GM19328 (cell line): ENCODE results near the gene C4orf50.

Experiments
- ATAC-seq: cut with Tn5 transposase; IDR thresholded peaks from one replicate; pipeline ENCODE4 v1.9.1; 2021; ENCODE audit warnings: mild to moderate bottlenecking, moderate library complexity; ENCODE audit not compliant: unreplicated experiment

Gene C4orf50

GRCh38 chr4:5973486-5974220, 44.6 kb downstream of the C4orf50 start:
- no peak for ATAC-seq

- no peak for ATAC-seq
Observed at GRCh38 chr4:5973033-5973432, 45.2 kb downstream of the C4orf50 start.

GRCh38 chr4:5972571-5972970, 45.7 kb downstream of the C4orf50 start:
- no peak for ATAC-seq

GRCh38 chr4:5971078-5971450, 47.2 kb downstream of the C4orf50 start:
- ATAC-seq, result no peak

GRCh38 chr4:5970381-5971077, 47.7 kb downstream of the C4orf50 start:
- no peak for ATAC-seq

- no peak for ATAC-seq
Observed at GRCh38 chr4:5969777-5970176, 48.5 kb downstream of the C4orf50 start.

GRCh38 chr4:5969336-5969735, 48.9 kb downstream of the C4orf50 start:
- no peak for ATAC-seq

GRCh38 chr4:5968246-5968645, 50.0 kb downstream of the C4orf50 start:
- no peak for ATAC-seq

- ATAC-seq, result no peak
Observed at GRCh38 chr4:5967783-5968182, 50.4 kb downstream of the C4orf50 start.

- no peak for ATAC-seq
Observed at GRCh38 chr4:5965225-5965624, 53.0 kb downstream of the C4orf50 start.

GRCh38 chr4:5964030-5964429, 54.2 kb downstream of the C4orf50 start:
- ATAC-seq, result no peak

- no peak for ATAC-seq
Observed at GRCh38 chr4:5963611-5964010, 54.6 kb downstream of the C4orf50 start.

- ATAC-seq, result no peak
Observed at GRCh38 chr4:5962416-5962815, 55.8 kb downstream of the C4orf50 start.

GRCh38 chr4:5960252-5960880, 57.9 kb downstream of the C4orf50 start:
- ATAC-seq, result no peak

GRCh38 chr4:5959211-5959982, 58.8 kb downstream of the C4orf50 start:
- ATAC-seq, result no peak

- ATAC-seq, result no peak
Observed at GRCh38 chr4:5958199-5958735, 60.0 kb downstream of the C4orf50 start.

- ATAC-seq, result no peak
Observed at GRCh38 chr4:5957076-5957475, 61.2 kb downstream of the C4orf50 start.

- ATAC-seq, result no peak
Observed at GRCh38 chr4:5956285-5957021, 61.8 kb downstream of the C4orf50 start.

- ATAC-seq, result no peak
Observed at GRCh38 chr4:5955856-5956255, 62.4 kb downstream of the C4orf50 start.

- ATAC-seq, result no peak
Observed at GRCh38 chr4:5955201-5955821, 62.9 kb downstream of the C4orf50 start.
